Stimulated activated CD4-positive, alpha-beta T cell treated with anti-CD3 and anti-CD28 coated beads, Interleukin-12 subunit alpha, Interleukin-12 subunit beta, amount 100 ng/mL, for 4 hours (primary cell): ENCODE results near the gene ABHD6.
"Not testable (repeated sequence)": the region's sequence is repeated elsewhere in the genome, so short reads cannot be mapped to it uniquely, and the experiment has no call there.

ENCODE experiments used
- DNase-seq: peaks from one replicate; pipeline ENCODE4 v3.0.0-alpha.2; 2020

ABHD6 gene

DNA sequence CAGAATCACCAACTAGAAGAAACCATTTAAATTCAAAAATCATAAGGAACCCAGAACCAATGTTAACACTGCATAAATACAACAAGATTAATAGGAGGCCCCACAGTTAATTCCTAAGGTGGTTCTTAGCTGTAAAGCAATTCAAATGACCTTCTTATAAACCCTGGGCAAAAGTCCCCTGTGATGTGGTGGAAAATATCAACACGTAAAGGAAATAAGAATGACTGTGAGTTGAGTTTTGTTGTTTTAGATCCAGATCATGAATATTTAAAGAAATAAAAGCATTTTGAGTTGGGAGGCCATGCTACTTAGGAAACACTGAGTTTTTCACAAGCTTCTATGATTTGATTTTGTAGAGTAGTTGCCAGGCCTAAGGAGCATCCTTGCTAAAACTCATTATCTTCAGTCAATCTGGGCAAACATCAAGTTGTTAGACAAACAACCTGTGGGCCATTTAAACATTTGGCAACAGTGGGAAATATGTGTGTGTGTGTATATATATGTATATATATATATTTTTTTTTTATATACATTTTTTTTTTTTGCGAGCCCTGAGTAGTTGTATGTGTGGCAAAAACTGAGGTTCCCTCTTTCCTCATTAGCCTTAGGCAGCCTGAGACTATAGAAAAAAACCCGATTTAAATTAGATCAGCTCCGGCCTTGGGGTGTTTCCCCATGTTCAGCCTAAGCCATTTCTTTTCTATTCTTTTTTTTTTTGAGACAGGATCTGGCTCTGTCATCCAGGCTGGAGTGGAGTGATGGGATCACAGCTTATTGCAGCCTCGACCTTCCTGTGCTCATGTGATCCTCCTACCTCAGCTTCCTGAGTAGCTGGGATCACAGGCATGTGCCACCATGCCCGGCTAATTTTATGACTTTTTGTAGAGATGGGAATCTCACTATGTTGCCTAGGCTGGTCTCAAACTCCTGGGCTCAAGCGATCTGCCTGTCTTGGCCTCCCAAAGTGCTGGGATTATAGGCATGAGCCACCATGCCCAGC, 87.1 kb downstream of the ABHD6 start:
- no peak for DNase-seq

DNA sequence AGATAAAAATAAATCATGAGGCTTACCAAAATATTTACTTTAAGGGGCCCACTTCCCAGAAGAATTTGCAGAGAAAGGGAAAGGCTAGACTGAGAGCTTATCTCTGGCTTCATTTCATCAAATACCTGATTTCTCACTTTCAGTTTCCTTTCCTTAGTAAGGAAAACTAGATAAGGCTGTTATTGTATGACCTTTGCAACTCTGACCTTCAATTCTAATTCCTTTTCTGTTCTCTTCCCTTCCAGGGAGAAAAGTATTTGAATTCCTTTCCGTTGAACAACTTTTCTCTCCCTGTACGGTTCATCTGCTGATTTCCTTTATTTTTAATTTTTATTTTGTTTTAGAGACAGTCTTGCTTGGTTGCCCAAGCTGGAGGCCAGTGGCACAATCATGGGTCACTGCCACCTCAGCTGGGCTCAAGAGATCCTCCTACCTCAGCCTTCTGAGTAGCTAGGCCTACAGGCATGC, 88.0 kb downstream of the ABHD6 start:
- DNase-seq, result no peak

DNA sequence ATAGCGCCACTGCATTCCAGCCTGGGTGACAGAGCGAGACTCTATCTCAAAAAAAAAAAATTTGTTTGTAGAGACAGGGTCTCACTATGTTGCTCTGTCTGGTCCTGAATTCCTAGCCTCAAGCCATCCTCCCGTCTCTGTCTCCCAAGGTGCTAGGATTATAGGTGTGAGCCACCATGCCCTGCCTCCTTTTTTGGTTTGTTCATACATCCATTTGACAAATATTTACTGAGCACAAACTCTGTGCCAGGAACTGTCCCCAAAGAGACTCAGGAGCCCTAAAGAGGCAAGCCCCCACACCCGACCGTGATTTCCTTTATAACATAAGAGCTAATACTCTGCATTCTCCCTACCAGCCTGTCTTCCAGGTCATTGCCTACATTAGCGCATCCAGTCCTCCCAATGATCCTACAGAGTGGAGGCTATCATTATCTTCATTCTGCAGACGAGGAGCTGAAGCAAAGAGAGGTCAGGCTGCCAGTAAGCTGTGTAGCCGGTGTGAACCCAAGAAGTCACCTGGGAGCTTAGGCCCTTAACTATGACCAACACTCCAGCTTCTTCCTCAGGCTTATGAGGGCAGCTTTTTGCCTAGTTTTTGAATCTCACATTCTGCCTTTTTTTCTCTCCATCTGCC, 88.8 kb downstream of the ABHD6 start:
- DNase-seq, result no peak

DNA sequence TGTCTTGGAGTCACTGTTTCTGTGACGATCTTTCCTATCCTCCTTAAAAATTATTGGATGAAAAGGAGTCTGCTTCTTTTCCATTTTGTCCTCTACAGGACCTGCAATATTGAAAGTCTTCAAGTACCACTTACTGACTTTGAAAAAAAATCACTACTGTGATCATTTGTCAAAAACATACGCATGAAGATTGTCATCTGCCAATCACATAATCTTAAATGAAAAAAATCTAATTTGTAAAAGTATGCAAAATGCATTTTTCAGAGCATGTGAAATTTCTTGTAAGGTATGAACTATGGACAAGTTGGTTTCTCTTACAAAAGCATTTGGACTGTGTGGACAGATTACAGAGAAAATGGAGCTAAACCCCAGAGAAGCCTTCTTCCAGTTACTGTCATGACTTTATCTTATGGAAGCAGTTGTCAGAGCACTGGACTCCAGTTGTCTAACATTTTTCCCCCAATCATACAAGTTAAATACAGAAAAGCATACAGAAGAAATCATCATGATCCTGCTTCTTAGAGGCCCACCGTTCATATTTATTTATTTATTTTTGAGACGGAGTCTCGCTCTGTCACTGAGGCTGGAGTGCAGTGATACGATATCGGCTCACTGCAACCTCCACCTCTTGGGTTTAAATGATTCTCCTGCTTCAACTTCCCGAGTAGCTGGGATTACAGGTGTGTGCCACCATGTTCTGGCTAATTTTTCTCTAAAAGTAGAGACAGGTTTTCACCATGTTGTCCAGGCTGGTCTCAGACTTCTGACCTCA, 91.7 kb downstream of the ABHD6 start:
- no peak for DNase-seq

DNA sequence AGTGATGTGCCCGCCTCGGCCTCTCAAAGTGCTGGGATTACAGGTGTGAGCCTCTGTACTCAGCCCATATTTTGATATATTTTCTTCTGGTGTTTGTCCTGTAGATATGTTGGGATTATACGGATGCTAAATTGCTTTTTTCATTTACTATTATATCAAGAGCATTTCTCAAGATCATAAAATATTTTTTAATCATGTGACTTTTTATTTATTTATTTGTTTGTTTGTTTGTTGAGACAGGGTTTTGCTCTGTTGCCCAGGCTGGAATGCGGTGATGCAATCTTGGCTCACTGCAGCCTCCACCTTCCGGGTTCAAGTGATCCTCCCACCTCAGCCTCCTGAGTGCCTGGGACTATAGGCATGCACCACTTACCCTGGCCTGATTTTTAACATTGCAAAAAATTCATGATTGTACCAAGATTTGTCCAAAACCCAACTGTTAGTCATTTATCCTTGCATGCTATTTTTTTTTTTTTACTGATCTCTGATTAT, 92.4 kb downstream of the ABHD6 start:
- DNase-seq, result no peak

DNA sequence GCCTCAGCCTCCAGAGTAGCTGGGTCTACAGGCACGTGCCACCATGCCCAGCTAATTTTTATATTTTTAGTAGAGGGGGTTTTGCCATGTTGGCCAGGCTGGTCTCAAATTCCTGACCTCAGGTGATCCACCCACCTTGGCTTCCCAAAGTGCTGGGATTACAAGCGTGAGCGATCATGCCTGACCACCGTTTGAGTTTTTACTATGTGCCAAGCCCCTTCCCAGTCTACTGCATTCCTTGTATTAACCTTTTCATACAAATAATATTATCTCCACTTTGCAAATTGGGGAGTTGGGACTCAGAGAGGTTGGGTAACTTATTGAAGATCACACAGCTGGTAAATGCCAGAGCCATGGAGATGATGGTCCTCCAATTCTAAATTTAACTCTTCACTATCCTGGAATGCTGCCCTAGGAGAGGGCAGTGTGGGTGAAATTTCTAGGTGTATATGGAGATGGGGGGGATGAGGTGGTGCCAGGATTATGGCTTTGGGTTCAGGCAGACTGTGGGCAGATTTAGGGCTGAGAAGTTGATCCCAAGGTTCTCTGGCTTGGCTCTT, 94.1 kb downstream of the ABHD6 start:
- DNase-seq, result no peak

DNA sequence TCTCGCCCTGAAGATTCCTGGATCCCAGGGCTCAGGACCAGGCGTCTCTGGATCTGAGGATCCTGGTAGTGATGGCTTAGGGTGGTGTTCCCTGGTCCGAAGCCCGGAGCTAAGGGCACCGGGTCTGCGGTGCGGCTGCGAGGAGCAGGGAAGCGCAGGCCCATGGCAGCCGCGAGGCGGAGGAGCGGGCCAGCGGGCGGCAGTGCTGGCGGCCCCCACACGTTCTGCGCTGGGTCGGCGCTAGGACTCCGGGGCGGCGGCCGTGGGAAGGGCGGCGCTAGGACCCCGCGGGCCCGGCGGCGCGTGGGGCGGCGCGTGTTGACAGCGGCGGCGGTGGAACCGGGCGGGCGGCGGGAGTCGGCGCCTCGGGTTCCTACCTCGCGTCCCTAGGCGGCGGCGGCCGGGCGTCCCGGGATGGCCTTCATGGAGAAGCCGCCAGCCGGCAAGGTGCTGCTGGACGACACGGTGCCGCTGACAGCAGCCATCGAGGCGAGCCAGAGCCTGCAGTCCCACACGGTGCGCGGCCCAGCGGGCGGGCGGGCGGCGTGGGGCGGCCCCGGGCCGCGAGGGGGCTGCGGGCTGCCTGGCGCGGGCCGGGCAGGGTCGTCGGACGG, 95.1 kb downstream of the ABHD6 start, which contains the start of gene PXK:
TSS of gene PXK (plus strand) at position 318 of the 614 bp plus-strand sequence. CDS start at position 415, 97 bp downstream.
- DNase-seq, result peak; percentile 78

DNA sequence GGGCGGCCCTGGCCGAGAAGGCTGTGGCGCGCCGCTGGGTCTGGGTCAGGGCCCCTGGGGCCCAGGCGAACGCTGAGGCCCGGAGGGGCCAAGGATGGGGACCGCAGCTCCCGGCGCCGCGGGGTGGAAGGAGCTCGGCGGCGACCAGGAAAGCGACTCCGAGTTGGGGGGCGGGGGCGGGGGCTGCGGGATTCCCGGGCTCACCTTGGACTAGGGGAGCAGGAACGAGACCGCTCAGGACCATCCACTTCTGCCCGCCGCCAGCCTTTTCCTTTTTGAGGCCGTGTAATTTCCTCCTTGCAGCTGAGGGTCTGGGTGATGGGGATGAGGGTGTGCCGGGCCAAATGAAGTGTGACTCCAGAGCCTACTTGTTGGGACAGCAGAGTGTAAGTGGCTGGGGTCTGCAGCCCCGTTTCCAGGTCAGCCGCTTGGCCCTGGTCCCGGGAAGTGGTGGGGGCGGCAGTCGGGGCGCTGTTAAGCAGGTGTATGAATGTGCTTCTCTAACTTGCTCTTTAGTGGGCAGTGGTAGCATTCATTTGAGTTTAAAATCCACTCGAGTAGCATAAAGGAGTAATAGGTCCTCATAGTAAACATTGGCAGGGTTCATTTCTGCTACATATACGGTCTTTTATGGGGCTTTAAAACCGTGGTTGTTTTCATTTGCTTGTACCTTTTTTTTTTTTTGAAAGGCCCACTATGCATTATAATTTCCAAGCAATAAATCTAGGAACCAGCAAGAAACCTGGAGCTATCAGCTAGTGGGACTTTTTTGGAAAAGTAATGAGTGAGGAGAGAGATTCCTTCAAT, 95.8 kb downstream of the ABHD6 start:
- DNase-seq, result peak; percentile 16

DNA sequence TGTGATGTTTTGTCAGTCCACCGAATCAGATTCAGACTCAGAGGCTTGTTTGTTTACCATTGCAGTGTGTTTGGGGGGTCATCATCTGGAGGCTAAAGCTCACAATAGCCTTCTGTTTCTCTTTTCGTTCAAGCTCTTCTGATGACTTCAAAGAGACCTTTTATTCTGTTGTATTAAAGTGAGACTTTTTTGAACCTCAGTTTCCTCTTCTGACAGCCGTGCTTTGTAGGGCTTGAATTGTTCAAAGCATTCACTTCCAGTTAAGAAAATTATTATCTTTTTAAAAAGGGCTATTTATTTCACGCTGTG, 96.4 kb downstream of the ABHD6 start:
- no peak for DNase-seq

DNA sequence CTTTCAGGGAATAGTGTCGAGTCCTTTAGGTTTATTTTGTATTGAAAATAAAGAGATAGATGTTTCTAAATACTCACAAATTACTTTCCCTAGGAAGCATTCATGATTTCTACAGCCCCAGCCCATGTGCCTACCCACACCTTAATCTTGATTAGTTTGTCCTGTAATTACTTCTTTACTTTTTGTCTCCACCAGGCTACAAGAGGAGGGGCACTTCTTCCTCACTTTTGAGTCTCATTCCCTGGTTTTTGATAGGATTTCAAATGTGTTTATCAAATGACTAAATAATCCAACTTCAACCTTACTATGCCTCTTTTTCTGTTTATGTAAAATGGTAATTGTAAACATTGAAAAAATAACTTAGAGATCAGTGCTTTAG, 96.9 kb downstream of the ABHD6 start:
- no peak for DNase-seq

DNA sequence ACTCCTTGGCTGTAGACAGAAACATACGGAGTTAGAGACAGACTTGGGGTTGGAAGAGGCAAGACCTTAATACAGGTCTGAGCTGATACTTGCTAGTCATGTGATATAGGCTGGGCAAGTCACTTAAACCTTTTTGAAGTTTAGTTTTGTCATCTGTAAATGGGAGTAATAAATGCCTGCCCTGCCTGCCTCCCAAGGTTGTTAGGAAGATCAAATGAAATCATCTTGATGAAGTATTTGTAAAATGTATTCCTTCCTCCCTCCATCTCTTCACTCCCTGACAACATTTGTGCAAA, 98.0 kb downstream of the ABHD6 start:
- no peak for DNase-seq

DNA sequence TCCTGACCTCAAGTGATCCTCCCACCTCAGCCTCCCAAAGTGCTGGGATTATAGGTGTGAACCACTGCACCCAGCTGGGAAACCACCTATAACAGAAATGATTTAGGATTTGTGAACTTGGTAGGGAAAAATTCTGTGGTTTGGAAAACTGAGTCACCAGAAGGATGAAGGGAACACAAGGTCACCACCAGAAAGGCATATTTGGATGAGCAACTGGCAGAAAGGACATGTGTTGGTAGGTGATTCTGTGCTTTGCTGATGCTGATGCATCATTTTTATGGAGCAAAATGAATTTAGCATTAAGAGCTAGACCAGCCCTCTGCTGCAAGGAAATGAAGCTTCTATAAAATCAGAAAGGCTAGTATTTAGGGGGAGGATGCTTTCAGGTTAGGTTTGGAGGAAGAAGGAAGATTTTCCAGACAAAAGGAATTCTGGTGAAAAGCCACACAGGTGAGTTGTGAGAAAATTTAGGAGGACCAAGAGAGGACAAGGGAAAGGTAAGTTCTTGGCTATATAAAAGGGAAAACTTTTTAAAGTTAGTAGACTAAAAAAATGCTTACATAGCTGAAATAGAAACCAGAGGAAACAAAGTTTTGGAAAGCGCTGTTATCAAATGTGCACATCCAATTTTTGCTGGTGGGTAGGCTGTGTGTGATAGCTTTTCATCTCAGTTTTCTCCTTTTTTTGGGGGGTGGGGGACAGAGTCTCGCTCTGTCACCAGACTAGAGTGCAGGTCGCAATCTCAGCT, 98.7 kb downstream of the ABHD6 start:
- no peak for DNase-seq

DNA sequence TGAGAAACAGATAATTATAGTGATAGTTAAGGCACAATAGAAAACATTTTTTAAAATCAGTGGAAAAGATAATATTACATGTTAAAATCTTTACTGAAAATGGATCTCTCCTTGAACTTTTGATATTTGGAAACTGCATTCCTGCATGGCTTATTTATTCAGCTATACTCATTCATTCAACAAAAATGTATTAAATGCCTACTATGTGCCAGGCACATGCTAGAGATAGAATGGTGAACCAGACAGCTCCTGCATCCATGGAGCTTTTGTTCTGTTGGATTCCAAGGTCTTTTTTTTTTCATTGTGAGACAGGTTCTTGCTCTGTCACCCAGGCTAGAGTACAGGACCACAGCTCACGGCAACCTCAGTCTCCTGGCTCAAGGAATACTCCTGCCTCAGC, 99.6 kb downstream of the ABHD6 start:
- no peak for DNase-seq

DNA sequence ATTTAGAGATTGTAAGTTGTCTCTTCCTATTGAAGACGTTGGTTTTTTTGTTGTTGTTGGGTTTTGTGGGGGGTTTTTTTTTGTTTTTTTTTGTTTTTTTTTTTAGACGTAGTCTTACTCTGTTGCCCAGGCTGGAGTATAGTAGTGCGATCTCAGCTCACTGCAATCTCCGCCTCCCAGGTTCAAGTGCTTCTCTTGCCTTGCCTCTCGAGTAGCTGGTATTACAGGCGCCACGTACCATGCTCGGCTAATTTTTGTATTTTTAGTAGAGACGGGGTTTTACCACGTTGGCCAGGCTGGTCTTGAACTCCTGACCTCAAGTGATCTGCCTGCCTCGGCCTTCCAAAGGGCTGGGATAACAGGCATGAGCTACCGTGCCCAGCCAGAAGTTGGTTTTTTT, 101.6 kb downstream of the ABHD6 start:
- not testable (repeated sequence) for DNase-seq

DNA sequence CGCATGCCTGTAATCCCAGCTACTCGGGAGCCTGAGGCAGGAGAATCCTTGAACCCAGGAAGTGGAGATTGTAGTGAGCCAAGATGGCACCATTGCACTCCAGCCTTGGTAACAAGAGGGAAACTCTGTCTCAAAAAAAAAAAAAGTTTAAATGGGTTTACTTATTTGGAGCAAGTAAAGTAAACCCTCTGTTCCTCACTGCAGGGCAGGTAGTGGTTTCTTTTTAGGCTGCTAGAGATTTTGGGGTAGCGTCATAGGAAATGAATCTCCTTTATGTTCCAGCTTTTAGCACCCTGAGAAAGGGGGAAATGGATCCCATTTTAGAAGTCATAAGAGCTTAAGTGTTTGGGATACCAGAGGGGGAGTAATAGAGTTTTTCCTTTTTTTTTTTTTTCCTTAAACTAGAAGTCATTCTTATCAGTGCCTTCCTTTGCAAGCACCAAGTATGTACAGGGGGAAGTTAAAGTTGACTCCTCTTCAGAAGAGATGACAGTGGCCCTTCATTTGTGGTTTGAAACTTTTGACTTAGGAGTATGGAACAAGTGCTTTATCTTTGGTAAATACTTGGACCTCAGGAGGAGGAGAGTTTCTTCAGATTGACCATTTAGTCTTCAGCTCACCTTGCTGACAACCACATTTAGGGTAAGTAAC, 103.1 kb downstream of the ABHD6 start:
- no peak for DNase-seq

DNA sequence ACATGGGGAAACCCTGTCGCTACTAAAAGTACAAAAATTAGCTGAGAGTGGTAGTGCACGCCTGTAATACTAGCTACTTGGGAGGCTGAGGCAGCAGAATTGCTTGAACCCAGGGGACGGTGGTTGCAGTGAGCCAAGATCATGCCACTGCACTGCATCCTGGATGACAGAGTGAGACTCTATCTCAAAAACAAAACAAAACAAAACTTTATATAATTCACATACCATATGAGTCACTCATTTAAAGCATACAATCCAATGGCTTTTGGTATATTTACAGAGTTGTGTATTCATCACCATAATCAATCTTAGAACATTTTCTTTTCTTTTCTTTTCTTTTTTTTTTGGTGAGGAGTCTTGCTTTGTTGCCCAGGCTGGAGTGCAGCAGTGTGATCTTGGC, 103.8 kb downstream of the ABHD6 start:
- no peak for DNase-seq

DNA sequence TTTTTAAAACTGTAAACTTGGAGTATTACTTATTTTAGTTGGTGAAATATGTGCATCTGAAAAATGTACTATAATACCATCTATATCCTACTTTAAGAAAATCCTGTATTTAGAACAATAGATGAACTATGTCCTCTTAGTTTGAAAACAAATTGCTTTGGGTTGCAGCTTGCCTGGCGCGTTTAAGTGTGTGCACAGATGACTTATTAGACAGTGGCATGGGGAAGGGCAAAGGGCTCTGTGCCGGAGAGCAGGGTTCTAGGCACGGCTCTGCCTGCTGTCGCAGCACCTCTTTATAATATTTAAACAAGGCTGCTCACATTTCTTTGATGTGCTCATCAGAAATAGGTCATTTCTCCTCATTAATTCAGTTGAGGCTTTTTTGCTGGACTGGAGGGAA, 105.1 kb downstream of the ABHD6 start:
- DNase-seq, result no peak
